IPS-15b (cell line): Measurements from ENCODE around the gene UBASH3B.

Experiments used
- H3K27me3 ChIP-seq: one replicate; pipeline ENCODE4 v1.6.1; 2013; ENCODE audit warnings: low read length; ENCODE audit not compliant: control insufficient read depth, insufficient read depth
- H3K36me3 ChIP-seq: one replicate; pipeline ENCODE4 v1.6.1; 2013; ENCODE audit warnings: low read length; ENCODE audit not compliant: control insufficient read depth, insufficient read depth
- H3K4me1 ChIP-seq: one replicate; pipeline ENCODE4 v1.6.1; 2013; ENCODE audit warnings: mild to moderate bottlenecking, low read length; ENCODE audit not compliant: control insufficient read depth, insufficient read depth
- H3K4me3 ChIP-seq: one replicate; pipeline ENCODE4 v1.5.1; 2013; ENCODE audit warnings: low read depth, low read length
- H3K9ac ChIP-seq: one replicate; pipeline ENCODE4 v1.6.1; 2013; ENCODE audit warnings: low read depth, mild to moderate bottlenecking, low read length
- H3K9me3 ChIP-seq: one replicate; pipeline ENCODE4 v1.6.1; 2013; ENCODE audit warnings: mild to moderate bottlenecking, low read length; ENCODE audit not compliant: control insufficient read depth, insufficient read depth

UBASH3B gene

GRCh38 chr11:122650619-122651018 is 4.9 kb upstream of the UBASH3B start:
- H3K27me3 ChIP-seq, result peaks cover 21% of the 10 kb centered on the region
- H3K9me3 ChIP-seq, result no peaks in the 10 kb centered on the region
- peaks cover 5% of the 10 kb centered on the region for H3K4me1 ChIP-seq

GRCh38 chr11:122652495-122652894 is 3.0 kb upstream of the UBASH3B start:
- H3K9me3 ChIP-seq, result no peaks in the 10 kb centered on the region
- peaks cover 25% of the 10 kb centered on the region for H3K27me3 ChIP-seq
- H3K4me1 ChIP-seq, result peaks cover 5% of the 10 kb centered on the region

More at GRCh38 chr11:122650619-122651018, 4.9 kb upstream of the UBASH3B start:
- H3K9ac ChIP-seq, result no peak overlapping the region
- H3K36me3 ChIP-seq, result no peaks in the 10 kb centered on the region
- H3K4me3 ChIP-seq, result no peak overlapping the region

GRCh38 chr11:122653916-122654585 is 1.5 kb upstream of the UBASH3B start:
- Histone ChIP-seq H3K36me3 (no peaks in the 10 kb centered on the region), H3K27me3 (peaks cover 28% of the 10 kb centered on the region), H3K4me1 (peaks cover 5% of the 10 kb centered on the region)

More at GRCh38 chr11:122652495-122652894, 3.0 kb upstream of the UBASH3B start:
- H3K36me3 ChIP-seq, result no peaks in the 10 kb centered on the region
- H3K9ac ChIP-seq, result no peak overlapping the region
- no peak overlapping the region for H3K4me3 ChIP-seq

GRCh38 chr11:122656073-122656630 is 630 bp downstream of the UBASH3B start:
- Histone ChIP-seq H3K4me1 (peaks cover 5% of the 10 kb centered on the region), H3K36me3 (no peaks in the 10 kb centered on the region), H3K9me3 (no peaks in the 10 kb centered on the region), H3K27me3 (peaks cover 28% of the 10 kb centered on the region), H3K4me3 (peak overlapping the region; percentile 89), H3K9ac (peak overlapping the region; percentile 60)

More at GRCh38 chr11:122653916-122654585, 1.5 kb upstream of the UBASH3B start:
- H3K4me3 ChIP-seq, result no peak overlapping the region
- no peaks in the 10 kb centered on the region for H3K9me3 ChIP-seq
- no peak overlapping the region for H3K9ac ChIP-seq

- Histone ChIP-seq H3K9ac (peak overlapping the region; percentile 60), H3K9me3 (no peaks in the 10 kb centered on the region), H3K36me3 (no peaks in the 10 kb centered on the region), H3K27me3 (peaks cover 28% of the 10 kb centered on the region), H3K4me1 (peaks cover 5% of the 10 kb centered on the region), H3K4me3 (peak overlapping the region; percentile 89)
Measured at GRCh38 chr11:122656631-122657101, 1.1 kb downstream of the UBASH3B start.

GRCh38 chr11:122659676-122660554 is 4.4 kb downstream of the UBASH3B start:
- H3K9me3 ChIP-seq, result no peaks in the 10 kb centered on the region
- peaks cover 3% of the 10 kb centered on the region for H3K4me1 ChIP-seq
- H3K9ac ChIP-seq, result no peak overlapping the region
- H3K36me3 ChIP-seq, result no peaks in the 10 kb centered on the region
- H3K4me3 ChIP-seq, result no peak overlapping the region
- H3K27me3 ChIP-seq, result peaks cover 10% of the 10 kb centered on the region

- Histone ChIP-seq H3K27me3 (peaks cover 6% of the 10 kb centered on the region), H3K9ac (no peak overlapping the region), H3K36me3 (no peaks in the 10 kb centered on the region), H3K4me3 (no peak overlapping the region), H3K9me3 (no peaks in the 10 kb centered on the region), H3K4me1 (no peaks in the 10 kb centered on the region)
Measured at GRCh38 chr11:122661182-122661945, 5.8 kb downstream of the UBASH3B start.

DNA sequence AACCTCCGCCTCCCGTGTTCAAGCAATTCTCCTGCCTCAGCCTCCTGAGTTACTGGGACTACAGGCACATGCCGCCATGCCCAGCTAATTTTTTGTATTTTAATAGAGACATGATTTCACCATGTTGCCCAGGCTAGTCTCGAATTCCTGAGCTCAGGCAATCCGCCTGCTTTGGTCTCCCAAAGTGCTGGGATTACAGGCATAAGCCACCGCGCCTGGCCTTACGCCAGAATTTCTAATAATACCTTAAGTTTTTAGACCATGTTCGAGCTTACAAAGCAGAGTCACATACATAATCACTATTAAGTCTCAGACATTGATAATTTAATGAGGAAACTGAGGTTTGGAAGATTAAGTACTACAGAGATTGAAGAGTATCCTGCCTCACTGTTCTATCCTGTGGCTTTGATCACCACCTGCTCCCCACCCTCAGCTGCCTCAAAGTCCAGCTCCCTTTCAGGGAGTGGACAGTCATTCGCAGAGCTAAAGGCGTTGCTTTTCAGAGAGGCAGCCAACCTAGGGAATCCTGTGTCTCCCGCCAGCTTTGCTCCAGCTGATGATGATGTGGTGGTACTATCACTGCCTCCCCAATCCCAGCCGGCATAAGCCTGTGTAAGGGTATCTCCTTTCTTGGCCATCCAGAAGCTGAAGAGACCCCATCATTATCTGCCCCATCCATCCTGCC is 7.7 kb downstream of the UBASH3B start:
- no peaks in the 10 kb centered on the region for H3K4me1 ChIP-seq
- no peak overlapping the region for H3K4me3 ChIP-seq
- no peak overlapping the region for H3K9ac ChIP-seq
- H3K27me3 ChIP-seq, result no peaks in the 10 kb centered on the region
- no peaks in the 10 kb centered on the region for H3K36me3 ChIP-seq
- H3K9me3 ChIP-seq, result no peaks in the 10 kb centered on the region

DNA sequence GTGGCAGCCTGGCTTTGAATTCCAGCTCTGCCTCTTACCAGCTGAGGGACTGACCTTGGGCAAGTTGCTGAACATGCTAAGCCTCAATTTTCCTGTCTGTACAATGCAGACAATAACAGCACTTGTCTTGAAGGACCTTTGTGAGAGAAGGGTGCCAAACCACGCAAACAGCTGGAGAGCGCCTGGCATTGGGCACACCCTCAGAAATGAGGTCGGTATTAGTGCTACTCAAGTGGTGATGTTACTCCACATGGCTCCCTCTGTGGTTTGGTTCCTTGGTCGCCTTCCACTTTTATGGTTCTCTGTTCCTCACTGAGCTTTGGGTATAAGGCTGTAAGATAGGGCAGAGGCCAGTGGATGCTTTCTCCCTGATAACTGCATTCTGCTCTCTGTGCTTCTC is 8.2 kb downstream of the UBASH3B start:
- Histone ChIP-seq H3K9me3 (no peaks in the 10 kb centered on the region), H3K27me3 (no peaks in the 10 kb centered on the region), H3K36me3 (no peaks in the 10 kb centered on the region), H3K4me1 (no peaks in the 10 kb centered on the region), H3K4me3 (no peak overlapping the region), H3K9ac (no peak overlapping the region)

- H3K36me3 ChIP-seq, result no peaks in the 10 kb centered on the region
Measured at GRCh38 chr11:122664188-122664587, 8.7 kb downstream of the UBASH3B start.

GRCh38 chr11:122665861-122666260 is 10.3 kb downstream of the UBASH3B start:
- Histone ChIP-seq H3K36me3 (no peaks in the 10 kb centered on the region), H3K4me3 (no peak overlapping the region), H3K9ac (no peak overlapping the region), H3K9me3 (no peaks in the 10 kb centered on the region), H3K27me3 (no peaks in the 10 kb centered on the region), H3K4me1 (no peaks in the 10 kb centered on the region)

More at GRCh38 chr11:122664188-122664587, 8.7 kb downstream of the UBASH3B start:
- H3K4me1 ChIP-seq, result no peaks in the 10 kb centered on the region
- no peak overlapping the region for H3K9ac ChIP-seq
- H3K4me3 ChIP-seq, result no peak overlapping the region
- no peaks in the 10 kb centered on the region for H3K9me3 ChIP-seq
- no peaks in the 10 kb centered on the region for H3K27me3 ChIP-seq
